Activated T-cell treated with anti-CD3 and anti-CD28 coated beads for 1 hour (primary cell): ENCODE measurements around the gene SAMD4A.
"Not testable (repeated sequence)": the region's sequence is repeated elsewhere in the genome, so short reads cannot be mapped to it uniquely, and the experiment has no call there.

Source experiments
- DNase-seq: peaks from one replicate; pipeline ENCODE4 v3.0.0-alpha.2; 2020; ENCODE audit warnings: low read depth

The SAMD4A gene

DNA sequence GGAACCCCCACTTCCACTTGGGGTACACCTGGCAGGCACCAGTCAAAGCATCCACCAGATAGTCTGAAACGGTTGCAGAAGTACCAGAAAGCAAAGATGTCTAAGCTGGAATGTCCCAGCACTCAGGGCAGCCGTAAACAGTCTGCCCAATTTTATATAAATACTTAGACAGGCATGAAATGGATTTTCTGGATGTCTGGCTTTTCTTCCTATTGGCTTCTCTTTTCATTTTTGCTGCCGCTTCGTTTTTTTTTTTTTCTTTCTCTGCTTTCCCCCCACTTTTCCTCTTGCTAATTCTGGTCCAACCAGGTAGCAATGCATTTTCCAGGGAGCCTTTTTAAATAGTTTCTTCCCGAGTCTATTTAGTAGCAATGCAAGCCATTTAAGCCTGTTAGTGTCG, 168.0 kb downstream of the SAMD4A start:
- DNase-seq, result no peak

DNA sequence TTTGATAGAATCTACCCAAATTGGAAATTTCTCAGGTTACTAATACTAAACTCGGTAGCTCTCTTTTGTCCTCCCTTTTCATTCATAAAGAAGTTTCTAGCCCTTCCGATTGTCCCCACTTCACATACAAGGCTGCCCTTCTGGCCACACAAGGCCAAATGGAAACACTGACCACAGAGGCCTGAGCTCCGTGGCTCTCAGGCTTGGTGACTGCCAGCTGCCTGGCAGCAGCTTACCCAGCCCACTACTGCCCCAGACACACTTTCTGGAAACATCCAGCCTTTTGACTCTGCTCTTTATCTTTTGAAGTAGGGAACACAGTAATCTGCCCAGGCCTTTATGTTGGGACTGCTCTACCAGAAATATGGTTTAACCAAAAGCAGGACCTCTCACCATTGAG, 168.5 kb downstream of the SAMD4A start:
- DNase-seq, result no peak

DNA sequence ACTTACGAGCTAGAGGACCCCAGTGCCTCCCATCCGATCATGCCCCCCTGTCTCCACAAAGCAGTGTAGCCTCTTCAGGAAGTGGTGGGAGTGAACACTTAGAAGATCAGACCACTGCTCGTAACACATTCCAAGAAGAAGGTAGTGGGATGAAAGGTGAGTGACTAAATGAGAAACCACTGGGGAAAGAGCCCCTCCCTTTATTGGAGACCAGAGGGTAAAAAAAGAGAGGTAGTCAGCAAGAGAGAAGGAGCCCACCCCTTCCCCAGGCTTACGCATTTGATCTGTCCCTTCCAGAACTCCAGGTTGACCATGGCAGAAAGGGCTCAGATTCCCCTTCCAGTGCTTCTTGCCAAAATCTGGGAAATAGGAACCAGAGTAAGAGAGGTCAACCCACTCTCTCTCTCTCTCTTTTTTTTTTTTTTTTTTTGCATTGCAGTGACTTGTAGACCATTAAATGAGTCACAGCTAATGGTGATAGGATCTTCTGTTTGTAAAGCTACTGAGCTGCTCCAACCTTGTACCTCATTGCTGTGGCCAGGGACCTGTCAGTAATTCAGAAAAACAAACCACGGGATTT, 170.3 kb downstream of the SAMD4A start:
- no peak for DNase-seq

DNA sequence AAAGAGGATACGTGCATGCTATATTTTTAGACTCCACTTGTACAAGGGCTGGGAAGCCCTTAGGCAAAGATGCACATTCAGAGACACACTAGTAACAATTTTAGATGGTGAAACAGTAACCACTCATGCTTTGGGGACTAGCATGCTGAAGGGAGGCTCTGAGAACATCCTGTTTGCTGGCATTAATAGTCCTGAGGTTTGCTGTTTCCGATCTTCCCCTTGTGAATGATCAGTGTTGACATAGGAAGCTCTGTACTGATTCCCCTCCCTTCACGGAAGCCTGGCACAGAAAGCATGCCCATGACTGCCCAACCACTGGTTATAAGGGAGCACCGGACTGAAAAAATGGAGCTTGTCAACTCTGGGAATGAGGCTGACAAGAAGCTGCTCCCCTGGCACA, 171.1 kb downstream of the SAMD4A start:
- no peak for DNase-seq

DNA sequence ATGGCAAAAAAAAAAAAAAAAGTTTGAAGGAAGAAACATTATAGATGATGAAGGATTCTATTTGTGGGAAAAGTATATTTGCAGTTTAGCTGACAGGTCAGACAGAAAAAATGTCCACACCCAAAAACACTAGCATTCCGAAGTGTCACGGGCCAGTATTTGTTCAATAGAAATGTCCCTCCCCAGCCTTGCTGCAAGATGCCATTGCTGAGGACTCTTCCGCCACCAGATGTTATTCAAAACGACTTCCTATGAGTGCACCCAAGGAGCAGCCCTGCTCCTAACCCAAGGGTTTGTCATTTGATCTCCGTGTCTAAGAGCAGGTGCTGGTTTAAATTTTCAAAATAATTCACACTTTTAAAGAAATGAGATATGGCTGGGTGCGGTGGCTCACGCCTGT, 172.6 kb downstream of the SAMD4A start:
- no peak for DNase-seq

DNA sequence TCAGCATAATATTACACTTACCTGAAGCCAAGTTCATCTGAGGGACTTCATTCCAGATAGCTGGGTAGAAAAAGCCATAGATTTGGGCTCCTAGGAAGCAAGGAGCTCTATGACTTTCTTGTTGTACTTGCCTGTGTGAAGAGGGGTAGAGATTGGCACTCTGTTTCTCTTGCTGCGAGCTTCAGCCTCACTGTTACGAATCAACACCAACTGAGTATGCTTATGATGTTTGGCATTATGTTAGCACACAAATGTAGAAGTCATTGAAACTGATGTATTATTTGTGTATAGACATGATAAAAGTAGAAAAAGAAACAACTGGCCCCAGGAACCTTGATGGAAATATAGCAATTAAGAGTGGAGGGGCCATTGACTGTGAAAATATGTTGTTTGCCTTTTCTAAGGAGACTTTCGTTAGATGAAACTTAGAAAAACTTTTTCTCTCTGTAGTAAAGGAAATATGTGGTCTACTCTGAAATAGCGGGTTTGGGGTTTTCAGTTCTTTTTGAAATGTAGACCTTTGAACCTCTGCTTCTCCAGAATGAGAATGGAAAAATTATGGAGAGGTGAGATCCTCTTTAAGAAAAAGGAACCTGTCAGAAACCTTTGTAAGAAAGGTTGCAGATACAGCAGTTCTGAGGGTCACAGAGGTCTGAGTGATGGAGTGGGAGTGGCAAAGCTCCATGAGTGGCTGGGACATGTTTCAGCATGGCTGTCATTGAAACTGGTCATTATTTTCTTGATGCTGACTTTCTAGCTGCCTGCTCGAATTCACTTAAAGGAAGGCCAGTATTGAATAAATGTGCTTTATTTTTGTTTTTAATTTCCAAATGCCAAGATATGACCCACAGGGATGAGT, 175.8 kb downstream of the SAMD4A start:
- DNase-seq, result no peak

DNA sequence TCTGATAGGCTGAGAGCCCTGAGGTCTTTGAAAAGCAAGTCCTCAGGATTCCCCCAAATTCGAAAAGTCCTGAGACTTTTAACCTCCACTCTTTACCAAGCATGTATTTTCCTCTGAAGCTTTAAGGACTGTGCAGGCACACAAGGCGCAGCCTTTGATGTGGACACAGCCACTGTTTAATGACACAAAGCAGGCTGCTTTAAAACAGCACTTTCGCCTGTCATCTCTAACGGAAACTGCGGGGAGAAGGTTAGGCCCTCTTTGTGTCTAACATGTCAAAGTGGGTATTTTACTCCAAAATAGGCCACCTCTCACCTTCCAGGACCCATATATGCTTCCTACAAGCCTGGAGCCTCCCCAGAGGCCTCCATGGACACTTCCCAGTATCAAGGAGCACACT, 176.5 kb downstream of the SAMD4A start:
- DNase-seq, result no peak

DNA sequence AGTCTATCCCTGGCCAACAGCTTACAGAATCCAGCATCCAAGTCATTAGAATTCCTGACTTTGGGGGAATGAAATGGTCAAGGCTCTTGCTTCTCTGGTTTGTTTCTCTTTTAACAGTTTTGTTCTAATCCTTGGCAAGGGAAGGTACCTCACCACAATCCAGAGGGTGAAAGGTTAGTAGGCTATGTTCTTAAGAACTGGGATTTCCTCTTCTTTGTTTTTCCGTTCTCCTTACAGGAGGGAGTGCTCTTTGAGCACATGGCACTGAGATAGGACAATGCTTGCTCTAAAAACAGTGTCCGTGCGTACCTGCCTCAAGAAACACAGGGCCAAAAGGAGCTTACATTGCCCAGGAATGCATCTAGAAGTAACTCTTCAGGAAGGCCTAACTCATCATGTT, 179.1 kb downstream of the SAMD4A start:
- DNase-seq, result no peak

DNA sequence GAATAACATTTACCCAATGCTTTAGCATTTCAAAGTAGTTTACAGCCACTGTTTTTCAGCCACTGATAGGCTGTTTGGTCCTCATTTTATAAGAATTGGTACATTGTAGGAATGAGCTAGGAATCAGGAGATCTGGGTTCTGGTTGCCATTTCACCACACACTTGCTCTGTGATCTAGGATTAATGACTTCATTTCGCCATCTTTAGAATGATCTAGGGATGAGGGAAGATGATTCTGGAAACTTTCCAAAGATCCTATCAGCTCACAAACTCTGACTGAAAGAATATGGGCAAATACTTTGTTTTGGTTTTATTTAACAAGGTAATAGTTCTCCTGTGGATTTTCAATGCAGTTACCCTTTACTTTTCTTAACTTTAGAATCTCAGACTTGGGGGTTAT, 180.7 kb downstream of the SAMD4A start:
- DNase-seq, result no peak

DNA sequence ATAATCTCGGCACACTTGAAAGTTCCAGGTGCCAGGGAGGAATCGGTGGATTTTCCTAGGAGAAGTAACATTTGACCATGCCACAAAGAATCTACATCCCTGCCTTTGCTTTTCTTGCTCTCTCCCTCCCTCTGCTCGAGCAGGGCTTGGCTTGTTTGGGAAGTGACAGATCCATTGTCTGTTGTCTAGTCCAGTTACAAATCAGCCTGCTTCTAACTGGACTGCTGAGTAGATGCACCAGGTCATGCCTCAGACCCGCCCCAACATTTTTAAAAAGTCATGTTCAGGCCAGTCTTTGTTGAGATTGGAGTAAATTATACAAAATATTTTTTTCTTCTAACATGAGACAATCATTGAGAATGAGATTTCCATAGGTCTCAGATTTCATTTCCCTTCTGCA, 182.3 kb downstream of the SAMD4A start:
- DNase-seq, result no peak

DNA sequence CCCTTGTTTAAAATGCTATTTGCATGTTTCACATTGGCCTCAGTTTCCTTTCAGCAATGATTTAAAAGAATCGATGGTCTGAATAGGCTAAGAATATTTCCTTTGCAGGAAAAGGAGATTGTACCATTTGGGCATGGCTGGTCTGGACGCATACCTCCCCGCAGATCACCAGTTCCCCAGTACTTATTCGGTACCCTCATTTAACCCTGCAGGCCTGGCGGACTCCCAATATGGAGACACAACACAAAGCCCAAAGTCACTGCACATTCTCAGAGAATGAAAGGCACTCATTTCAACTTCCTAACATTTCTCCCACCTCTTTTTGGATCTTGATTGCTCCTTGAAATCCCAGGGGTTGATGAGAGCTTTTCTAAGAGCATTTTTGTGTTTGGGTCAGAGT, 182.8 kb downstream of the SAMD4A start:
- DNase-seq, result no peak

DNA sequence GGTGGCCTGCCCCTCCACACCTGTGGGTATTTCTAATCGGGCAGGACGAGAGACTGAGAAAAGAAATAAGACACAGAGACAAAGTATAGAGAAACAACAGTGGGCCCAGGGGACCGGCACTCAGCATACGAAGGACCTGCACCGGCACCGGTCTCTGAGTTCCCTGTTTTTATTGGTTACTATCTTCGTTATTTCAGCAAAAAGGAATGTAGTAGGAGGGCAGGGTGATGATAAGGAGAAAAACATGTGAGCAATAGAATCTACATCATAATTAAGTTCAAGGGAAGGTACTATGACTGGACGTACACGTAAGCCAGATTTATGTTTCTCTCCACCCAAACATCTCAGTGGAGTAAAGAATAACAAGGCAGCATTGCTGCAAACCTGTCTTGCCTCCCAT, 185.7 kb downstream of the SAMD4A start:
- not testable (repeated sequence) for DNase-seq

DNA sequence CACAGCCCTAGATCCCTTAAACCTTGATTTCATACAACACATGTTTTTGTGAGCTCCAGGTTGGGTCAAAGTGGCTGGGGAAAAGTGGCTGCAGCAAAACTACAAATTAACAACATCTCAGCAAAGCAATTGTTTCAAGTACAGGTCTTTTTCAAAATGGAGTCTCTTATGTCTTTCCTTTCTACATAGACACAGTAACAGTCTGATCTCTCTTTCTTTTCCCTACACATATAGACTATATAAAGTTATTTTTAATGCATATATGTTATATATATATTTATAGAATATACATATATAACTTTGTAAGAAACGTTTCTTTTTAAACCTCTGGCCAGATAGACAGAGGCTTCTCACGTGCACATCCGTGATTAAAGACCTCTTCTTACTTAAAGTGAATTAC, 186.5 kb downstream of the SAMD4A start:
- not testable (repeated sequence) for DNase-seq

DNA sequence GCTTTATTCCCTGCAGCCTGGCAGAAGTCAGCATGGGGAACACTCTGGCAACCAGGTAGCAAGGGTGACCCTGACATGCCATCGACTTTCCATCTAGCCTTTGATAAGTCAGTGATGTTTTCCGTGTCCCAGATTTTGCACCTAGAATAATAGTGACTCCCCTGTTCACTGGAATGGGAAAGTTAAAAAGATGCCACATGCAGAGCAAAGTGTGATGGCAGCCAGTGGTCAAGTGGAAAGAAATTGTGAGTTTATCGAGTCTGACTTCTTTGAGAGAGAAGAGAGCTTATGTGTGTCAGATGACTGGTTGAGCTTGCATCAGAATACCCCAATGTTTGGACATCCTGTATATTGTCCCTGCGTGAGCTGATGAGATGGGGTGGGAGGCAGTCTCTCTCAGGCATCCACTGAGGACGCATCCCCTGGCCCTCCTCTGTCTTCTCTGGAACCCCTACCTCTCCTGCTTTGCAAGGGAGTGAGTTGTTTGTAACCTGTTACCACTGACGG, 187.2 kb downstream of the SAMD4A start:
- no peak for DNase-seq

DNA sequence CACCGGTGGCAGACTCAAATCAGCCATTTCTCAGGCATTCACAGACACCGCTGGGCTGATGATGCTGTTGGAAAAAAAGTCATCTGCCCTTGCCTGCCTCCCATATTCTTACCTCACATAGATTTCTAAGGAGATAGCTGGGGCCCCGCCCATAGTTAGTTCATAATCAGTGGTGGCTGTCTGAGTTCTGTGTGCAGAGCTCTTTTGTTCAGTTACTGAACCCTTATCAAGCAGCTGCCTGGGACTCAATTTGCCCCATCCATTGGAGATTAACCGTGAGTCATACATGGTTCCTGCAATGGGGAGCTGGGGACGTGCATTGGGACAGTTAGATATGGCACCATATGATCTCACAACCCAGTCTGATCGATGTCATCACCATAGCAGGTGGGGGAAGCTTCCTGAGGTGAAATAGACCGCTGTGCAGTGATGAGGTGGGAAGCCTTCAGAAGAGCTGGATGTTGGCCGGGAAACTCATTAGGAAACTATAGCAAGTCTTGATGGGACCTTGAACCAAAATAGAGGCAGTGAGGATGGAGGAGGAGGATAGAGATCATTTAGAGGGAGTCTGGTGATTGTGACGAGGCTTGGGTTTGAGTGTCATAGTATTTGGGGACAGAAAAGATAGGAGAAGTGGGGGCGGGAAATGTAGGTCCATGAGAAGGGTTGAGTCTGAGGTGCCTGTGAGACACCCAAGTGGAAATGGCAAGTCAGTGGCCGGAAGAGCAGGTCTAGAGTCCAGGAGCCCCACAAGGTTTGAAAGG, 187.9 kb downstream of the SAMD4A start:
- no peak for DNase-seq

DNA sequence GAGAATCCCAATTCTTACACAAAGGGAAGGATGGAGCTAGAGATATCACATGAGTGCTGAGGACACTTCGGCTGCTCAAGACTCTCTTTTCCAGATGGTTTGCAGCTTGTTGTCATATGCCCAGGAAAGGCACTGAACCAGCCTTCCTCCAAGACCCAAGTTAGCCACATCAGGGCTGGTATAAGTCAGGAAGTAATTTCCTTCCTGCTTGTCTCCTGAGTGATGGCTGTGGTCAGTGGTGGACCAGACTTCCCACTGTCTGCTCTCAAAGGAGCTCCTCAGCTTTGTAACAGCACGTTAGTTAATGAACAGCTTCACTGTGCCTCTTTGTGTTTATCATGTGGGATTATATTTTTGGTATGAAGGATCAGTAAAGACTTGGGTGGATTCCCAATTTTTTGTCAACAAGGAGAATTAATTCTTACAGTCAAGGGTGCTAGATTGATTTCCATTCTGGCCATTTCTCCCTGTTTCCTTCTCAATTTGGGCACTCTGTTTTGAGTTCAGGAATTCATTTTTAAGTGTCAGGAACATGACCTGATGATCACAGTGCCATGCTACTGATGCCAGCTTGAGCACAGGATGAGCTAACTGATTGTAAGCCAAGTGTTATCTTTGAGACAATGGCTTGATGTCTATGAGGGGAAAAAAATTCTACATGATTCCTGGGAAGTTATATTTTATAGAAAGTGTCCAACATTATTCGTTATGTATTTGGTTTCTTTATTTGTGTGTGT, 189.9 kb downstream of the SAMD4A start:
- no peak for DNase-seq

DNA sequence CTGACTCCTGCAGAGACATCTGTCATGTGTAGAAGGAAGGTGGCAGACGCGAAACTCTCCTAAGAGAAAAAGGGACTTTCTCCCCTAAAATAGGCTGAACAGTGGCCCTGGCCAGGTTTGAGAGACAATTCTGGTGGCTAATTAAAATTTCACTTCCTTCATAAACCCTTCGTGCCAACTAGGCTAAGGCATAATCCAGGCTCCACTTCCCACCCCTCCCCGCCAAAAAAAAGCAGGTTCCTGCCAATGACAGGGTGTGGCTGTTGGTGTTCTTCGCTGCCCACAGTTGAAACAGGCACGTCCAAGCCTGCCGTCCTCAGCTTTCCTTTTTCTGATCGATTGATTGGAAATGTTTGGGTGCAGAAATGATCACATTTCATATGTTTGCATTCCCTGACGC, 191.1 kb downstream of the SAMD4A start:
- no peak for DNase-seq

DNA sequence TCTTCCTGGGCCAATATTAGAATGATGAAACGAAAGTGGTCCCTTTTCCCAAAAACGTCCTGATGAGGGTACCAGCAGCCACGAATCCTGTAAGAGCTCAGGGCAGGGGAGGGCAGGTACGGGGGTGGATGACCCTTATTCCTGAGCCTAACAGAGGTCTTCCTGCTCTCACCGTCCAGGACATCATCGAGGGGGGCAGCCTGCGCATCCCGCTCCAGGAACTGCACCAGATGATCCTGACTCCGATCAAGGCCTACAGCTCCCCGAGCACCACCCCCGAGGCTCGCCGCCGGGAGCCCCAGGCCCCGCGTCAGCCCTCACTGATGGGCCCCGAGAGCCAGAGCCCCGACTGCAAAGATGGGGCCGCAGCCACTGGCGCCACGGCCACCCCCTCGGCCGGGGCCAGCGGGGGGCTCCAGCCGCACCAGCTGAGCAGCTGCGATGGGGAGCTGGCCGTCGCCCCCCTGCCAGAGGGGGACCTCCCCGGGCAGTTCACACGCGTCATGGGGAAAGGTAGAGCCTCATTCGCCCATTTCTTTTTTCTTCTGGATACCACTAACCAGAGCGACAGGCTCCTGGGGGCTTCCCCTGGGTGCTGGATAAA, 193.2 kb downstream of the SAMD4A start:
- no peak for DNase-seq

DNA sequence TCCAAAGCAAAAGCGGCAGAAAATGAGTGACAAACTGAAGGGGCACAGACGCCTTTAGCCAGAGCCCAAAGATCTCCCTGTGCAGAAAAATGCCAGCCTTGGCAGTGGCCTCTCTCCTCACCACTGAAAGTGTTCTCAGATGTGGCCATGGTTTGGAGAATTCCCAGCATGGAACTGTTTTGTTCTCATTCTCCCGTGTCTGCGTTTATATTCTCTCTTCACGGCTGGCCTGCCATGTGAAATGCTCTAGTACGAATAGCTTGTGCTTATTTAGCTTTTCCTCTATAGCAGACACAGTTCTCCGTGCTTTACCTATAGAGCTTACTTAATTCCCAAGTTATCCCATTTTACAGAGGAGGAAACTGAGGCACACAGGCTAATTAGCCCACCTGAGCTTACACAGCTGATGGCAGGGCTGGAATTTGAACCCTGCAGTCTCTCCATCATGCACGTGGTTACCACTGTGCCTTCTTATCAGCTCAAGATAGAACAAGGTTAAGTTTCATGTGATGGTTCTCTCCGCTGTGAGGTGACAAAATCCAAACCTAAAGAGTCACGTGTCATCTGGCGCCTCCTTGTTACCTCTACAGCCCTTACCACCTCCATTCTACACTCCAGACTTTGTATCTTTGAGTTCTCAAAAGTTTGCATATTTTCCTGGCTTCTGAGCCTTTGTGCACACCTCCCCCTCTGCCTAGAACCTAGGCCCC, 194.1 kb downstream of the SAMD4A start:
- DNase-seq, result no peak

DNA sequence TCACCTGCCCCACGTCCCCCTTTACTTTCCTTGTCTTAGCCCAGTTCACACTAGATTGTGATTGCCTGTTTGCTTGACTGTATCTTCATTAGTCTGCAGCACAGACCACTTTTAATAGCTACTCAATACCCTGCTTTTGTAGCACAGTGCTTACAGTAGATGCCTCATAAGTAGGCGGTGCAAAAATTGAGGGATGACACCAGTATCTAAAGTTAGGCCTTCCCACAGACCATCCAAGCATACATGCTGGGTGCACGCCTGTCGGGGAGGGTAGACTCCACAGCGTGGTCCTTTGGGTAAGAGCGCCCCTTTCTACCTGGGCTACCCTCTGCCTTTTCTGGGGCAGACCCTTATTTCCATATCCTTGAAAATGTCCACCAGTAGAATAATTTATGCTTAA, 194.9 kb downstream of the SAMD4A start:
- DNase-seq, result no peak

DNA sequence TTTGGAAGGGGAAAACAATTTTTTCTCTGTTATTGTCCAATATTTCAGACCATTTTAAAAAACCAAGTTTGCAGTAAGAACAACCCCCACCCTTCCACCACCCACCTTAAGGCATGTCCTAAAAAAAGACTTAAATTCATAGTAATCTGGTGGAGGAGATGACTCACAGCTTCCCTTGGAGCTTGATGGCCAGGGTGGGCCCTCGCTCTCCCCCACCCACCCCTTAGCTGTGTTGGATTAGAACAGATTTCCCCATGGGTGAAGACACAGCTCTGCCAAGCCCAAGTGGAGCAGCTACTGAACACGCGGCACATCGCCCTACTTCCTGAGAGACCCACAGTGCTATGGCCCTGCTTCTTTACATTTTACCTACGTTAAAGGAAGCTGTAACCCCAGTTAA, 195.4 kb downstream of the SAMD4A start:
- DNase-seq, result no peak
